ENCODE data around the gene ZNRF1. TPM values are rescaled to one million over a fixed set of nuclear protein-coding genes. Genes with fewer than 3 reads are reported as not detected.
"Not testable (repeated sequence)": the region's sequence is repeated elsewhere in the genome, so short reads cannot be mapped to it uniquely, and the experiment has no call there.

Gene ZNRF1
- polyA plus RNA-seq, 4 donors, result 34.8 to 37.0 (median 35.3) TPM

DNA sequence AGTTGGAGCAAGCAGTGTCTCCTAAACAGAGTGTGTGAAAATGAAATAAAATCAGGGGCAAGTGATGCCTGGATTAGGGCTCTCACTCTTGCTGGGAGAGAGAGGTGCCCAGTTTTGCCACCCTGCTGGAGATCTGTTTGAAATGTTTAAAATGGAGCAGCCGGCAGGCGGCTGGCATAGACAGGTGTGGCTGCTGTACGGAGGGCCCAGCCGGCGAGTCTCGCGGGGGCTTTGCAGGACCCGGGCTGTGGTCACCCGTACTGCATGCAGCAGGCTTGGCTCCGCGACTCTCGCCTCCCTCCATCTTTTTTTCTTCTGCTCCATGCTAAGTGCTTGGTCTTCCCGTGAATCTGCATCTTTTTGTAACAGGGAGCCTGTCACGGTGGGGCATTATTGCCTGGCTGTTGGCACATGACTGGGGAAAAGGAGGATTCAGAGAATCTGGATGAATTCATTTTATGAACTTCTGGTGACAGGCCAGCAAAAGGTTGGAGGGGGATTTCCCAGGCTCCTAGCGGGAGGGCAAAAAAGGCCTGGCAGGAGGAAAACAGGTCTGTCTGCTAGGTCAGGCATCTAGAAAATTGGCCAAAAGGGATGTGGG lies 1.8 kb downstream of the ZNRF1 start:
- DNase-seq (ENCODE audit: low read depth in 4 of 4, low spot score in 3 of 4), result no peak

GRCh38 chr16:75002474-75002873 lies 3.6 kb downstream of the ZNRF1 start:
- no peak for DNase-seq (ENCODE audit: low read depth in 4 of 4, low spot score in 3 of 4)

DNA sequence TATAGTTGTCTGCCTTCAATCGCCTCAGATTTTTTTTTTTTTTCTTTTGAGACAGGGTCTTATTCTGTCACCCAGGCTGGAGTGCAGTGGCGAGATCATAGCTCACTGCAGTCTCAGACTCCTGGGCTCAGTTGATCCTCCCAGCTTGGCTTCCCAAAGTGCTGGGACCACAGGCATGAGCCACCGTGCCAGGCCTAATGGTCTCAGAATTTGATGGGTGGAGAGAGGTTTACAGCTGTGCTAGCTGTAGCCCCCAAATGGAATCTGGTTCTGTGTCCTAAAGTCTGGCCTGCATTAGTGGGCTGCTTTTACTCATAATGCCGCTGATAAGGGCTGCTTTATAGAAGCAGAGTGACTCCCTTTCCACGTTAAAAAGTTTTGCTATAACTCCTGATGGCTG lies 5.1 kb downstream of the ZNRF1 start:
- DNase-seq (ENCODE audit: low read depth in 4 of 4, low spot score in 3 of 4), result no peak

DNA sequence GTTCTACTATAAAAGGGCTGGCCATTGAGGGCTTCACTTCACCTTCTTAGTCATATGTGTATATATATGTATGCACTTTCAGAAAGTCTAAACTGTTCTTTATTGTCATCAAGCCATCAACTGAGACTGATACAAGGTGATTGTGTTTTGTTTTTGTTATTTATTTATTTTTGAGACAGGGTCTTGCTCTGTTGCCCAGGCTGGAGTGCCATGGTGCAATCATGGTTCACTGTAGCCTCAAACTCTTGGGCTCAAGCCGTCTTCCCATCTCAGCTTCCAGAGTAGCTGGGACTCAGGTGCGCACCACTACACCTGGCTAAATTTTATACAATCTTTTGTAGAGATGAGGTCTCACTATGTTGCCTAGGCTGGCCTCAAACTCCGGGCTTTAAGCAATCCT lies 5.6 kb downstream of the ZNRF1 start:
- DNase-seq (ENCODE audit: low read depth in 4 of 4, low spot score in 3 of 4), result no peak

GRCh38 chr16:75005697-75006096 lies 6.9 kb downstream of the ZNRF1 start:
- no peak for DNase-seq (ENCODE audit: low read depth in 4 of 4, low spot score in 3 of 4)

- no peak for DNase-seq (ENCODE audit: low read depth in 4 of 4, low spot score in 3 of 4)
Measured at GRCh38 chr16:75007443-75007842, 8.6 kb downstream of the ZNRF1 start.

DNA sequence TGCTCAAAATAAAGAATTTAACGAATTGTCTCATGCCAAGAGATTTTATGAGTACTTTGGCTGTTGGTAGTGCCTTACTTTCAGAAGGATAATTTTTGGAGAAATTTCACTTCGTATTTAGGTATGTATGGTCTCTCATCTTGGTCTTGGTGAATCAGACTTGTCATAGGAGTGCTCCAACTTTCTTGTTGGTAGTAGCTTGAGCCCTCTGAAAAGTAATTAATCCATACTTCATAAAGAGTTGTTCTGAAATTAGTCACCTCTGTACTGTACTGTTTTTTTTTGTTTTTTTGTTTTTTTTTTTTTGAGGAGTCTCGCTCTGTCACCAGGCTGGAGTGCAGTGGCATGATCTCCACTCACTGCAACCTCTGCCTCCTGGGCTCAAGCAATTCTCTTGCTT lies 11.6 kb downstream of the ZNRF1 start:
- no peak for DNase-seq (ENCODE audit: low read depth in 4 of 4, low spot score in 3 of 4)

- DNase-seq (ENCODE audit: low read depth in 4 of 4, low spot score in 3 of 4), result no peak
Measured at GRCh38 chr16:75011634-75012307, 12.9 kb downstream of the ZNRF1 start.

GRCh38 chr16:75012380-75013081 lies 13.7 kb downstream of the ZNRF1 start:
- DNase-seq (ENCODE audit: low read depth in 4 of 4, low spot score in 3 of 4), result no peak

DNA sequence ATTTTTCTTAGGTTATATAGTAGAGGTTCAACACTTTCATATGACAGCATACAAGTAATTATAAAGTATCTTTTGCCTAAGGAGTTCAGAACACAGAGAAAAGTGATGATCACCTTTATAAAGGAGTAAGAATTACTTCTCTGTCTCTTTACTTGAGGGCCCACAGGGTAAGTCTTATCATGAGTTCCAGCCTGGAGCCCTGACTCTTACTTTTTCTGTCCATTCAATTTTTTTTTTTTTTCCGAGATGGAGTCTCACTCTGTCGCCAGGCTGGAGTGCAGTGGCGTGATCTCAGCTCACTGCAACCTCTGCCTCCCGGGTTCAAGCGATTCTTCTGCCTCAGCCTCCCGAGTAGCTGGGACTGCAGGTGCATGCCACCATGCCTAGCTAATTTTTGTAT lies 14.3 kb downstream of the ZNRF1 start:
- DNase-seq (ENCODE audit: low read depth in 4 of 4, low spot score in 3 of 4), result not testable (repeated sequence)

DNA sequence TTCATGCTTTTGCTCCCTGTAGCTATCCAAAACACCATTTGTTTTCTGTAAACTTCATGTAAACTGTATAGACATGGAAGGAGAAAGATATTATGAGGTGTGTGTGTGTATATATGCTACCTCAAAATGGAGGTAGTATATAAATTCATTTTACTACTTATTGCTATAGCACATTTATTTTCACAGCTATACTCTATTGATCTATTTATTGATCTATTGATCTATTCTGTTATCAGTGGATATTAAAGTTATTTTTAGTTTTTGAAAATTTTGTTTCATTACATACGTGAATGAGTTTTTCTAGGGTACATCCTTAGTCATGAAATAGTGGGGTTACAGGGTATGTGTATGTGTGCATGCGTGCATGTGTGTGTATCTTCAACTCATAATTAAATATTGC lies 15.5 kb downstream of the ZNRF1 start:
- no peak for DNase-seq (ENCODE audit: low read depth in 4 of 4, low spot score in 3 of 4)

DNA sequence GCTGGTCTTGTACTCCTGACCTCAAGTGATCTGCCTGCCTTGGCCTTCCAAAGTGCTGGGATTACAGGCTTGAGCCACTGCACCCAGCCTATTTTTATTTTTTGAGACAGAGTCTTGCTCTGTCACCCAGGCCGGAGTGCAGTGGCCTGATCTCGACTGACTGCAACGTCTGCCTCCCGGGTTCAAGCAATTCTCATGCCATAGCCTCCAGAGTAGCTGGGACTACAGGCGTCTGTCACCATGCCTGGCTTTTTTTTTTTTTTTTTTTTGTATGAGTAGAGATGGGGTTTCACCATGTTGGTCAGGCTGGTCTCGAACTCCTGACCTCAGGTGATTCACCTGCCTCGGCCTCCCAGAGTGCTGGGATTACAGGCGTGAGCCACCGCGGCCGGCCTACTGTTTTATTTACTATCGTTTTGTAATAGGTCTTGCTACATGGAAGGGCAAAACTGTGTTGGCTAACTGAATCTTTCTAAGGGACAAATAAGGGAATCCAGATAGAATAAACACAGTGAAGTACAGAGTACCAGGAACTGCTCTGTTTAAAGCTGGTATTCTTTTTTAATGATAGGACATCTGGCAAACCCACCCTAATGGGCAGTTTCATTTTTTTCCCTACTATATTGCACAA lies 17.7 kb downstream of the ZNRF1 start:
- DNase-seq (ENCODE audit: low read depth in 4 of 4, low spot score in 3 of 4), result not testable (repeated sequence)

DNA sequence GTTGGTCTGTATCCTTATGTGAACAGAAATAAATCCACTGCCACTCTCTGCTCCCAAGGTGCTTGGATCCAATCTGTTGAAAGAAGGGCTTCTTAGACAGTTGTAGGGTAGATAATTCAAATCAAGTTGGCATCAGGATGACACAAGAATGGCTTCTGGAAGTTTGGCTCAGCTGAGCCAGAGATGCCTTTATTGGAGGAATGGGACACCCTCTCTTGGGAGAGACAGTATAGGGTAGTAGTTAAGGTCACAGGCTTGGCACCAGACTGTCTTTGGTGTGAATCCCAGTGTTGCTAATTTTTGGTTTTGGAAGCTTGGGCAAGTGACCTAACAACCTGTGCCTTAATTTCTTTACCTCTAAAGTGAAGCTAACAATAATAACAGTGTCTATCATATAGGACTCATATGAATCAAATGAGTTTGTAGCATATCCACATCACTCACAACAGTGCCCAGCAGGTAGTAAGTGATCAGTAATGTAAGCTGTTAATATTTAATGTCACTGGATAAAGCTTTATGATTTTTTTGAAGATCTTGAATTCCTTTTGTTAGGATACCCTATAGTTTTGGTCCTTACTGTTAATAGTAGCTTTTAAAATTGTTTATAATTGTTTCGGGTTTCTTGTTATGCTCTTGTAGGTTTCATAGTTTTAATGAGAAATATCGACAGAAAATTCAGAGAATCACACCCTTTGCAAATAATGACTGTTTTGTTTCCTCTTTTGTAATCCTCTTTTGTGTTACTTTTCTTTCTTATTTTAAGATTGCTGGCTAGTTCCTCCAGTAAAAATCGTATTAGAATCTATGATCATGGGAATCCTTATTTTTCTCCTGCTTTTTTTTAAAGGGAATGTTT lies 19.1 kb downstream of the ZNRF1 start:
- DNase-seq (ENCODE audit: low read depth in 4 of 4, low spot score in 3 of 4), result no peak

- DNase-seq (ENCODE audit: low read depth in 4 of 4, low spot score in 3 of 4), result no peak
Measured at GRCh38 chr16:75019007-75019406, 20.2 kb downstream of the ZNRF1 start.

- DNase-seq (ENCODE audit: low read depth in 4 of 4, low spot score in 3 of 4), result no peak
Measured at GRCh38 chr16:75019586-75019985, 20.8 kb downstream of the ZNRF1 start.

DNA sequence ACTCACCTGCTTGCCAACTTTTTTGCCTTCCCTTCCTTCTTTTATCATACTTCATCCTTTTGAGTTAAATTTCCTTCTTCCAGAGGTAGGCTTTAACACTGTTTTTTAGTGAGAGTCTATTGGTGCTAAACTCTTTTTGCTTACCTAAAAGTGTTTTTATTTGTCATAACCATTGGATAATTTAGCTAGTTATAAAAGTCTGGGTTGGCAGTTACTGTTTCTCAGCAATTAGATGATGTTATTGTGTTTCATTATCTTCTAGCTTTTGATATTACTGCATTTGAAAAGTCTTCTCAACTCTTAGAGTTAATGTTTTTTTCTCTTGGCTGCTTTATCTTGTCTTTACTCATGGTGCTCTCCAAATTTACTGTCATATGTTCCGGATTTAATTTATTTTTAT lies 22.6 kb downstream of the ZNRF1 start:
- no peak for DNase-seq (ENCODE audit: low read depth in 4 of 4, low spot score in 3 of 4)

DNA sequence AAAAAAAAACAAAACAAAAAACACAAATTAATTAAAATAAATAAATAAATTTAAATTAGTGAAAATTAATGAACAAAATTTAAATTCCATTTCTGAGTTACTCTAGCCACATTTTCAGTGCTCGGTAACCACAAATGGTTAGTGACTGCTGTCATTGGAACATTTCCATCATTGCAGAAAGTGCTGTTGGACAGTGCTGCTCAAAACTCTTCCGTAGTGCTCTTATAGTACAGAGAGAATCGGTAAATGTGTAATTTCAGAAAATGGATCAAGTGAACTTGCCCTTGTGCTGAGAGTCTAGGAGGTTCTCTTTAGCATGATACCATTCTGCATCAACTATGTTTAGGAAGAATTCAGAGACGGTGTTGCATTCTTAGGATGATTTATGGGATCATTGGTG lies 23.7 kb downstream of the ZNRF1 start:
- no peak for DNase-seq (ENCODE audit: low read depth in 4 of 4, low spot score in 3 of 4)

DNA sequence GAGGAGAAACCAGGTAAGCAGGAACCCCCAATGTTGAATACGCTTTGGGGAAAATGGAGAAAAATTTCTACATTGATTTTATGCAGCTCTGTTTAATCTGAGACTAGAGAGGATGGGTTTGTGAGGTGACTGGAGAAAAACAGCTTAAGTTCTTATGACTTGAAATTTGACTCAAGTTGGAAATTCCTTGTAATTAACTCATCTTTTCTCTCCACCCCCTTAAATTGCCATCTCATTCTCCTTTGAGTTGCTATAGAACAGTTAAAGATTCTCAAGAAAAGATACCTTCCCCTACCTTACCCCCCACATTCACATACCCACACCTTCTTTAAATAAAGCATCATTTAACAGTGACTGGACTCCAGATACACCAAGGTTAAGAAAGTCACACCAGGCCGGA lies 24.2 kb downstream of the ZNRF1 start:
- no peak for DNase-seq (ENCODE audit: low read depth in 4 of 4, low spot score in 3 of 4)

DNA sequence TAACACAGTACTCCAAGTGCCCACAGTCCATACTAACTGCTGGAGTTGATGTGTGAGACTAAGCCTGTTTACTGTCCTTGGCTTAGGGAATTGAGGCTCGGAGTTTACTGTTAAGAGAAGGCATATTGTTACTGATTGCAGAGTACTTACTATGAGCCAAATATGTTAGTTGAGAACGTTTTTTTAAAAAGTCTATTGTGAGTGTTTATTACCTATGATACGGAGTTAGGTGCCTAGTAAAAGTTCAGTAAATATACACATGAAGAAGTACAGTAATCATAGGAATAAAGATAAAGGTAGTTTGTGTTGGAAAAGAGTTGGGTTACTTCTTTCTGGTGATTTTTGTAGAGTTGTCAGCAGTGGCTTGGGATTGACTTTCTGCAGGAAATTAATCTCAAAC lies 25.4 kb downstream of the ZNRF1 start:
- DNase-seq (ENCODE audit: low read depth in 4 of 4, low spot score in 3 of 4), result no peak

- DNase-seq (ENCODE audit: low read depth in 4 of 4, low spot score in 3 of 4), result no peak
Measured at GRCh38 chr16:75024594-75024993, 25.8 kb downstream of the ZNRF1 start.

DNA sequence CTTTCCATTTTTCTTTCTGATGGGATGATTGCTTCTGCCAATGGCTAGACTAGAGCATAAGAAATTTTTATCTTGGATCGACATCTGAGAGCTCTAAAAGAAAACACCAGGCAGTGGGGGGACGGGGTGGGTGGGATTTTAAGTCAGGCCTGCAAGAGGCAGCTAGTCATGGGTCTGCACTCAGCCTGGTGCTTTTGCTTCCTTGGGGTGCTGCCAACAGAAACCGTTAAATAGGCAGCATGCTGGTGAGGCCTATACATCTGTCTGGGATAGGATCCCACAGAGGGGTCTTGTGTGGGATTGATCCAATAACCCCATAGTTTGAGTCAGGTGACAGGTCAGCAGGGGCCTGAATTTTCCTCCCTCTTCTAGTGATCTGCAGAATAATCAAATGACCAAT lies 26.9 kb downstream of the ZNRF1 start:
- DNase-seq (ENCODE audit: low read depth in 4 of 4, low spot score in 3 of 4), result no peak

Data from right renal pelvis (tissue), 4 donors.